ENCODE data around the gene DENND4B. TPM values are rescaled to one million over a fixed set of nuclear protein-coding genes. Genes with fewer than 3 reads are reported as not detected.
A peak's percentile ranks its signal among the peaks of the same experiment; 100 is the strongest.

Gene DENND4B
- total and polyA plus RNA-seq, 9 of the 15 experiments (the other 6 are each of a cell fraction or from before 2014, with no cell fraction given): 9.5 to 80.5 (median 23.1) TPM

DNA sequence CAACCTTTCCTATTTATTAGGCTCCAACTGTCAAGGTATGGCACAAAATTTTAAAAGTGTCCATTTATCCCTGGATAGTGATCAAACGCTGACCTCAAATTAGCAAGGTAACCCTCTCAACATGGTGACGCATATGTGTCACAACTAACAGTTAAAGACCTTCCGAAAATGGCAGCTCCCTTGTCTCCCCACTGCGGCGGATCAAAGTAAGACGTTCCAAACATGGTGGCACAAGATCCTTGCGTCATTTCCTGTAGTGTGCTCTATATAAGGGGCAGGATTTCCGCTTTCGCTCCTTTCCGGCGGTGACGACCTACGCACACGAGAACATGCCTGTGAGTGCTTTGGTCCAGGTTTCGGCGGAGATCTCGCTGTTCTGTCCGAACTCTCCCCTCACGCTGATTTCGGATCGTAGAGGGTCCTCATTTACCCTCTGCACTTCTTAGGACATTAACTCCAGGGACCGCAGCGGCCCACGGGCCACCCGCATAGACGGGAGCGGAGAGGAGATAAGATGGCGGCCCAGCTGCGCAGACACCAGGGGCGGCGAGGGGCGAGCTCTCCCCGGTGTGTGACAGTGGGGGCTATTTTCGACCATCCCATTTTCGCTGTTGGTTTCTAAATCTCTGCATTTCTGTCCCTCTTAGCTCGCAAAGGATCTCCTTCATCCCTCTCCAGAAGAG is 44.1 kb upstream of the DENND4B start, which contains the start of gene RPS27 (continued):
- TF ChIP-seq HNRNPLL (IDR thresholded peaks at IDR 0.05; ENCODE audit: low read depth, low read length, poor library complexity, severe bottlenecking) (peak; percentile 80), CBX3 (IDR thresholded peaks at IDR 0.05; ENCODE audit: borderline replicate concordance in 1 of 2, low read length in 2 of 2) (peak in 1 of 2 experiments; percentile 80; a peak in 1 of 3 replicates), GABPB2 (CRISPR knock-in tag; conservative IDR thresholded peaks at IDR 0.05) (no peak), ZBTB17 (CRISPR knock-in tag; IDR thresholded peaks at IDR 0.05) (0 out of 2 replicates have a peak, but pooled peaks have one; percentile 68), CBX1 (IDR thresholded peaks at IDR 0.05; ENCODE audit: low read depth) (peak; percentile 60; the same call in 1 of the 2 replicates), KHSRP (IDR thresholded peaks at IDR 0.05) (no peak), RBM39 (optimal IDR thresholded peaks at IDR 0.05; ENCODE audit: low read depth, low read length) (peak; percentile 97), NR2F6 (CRISPR knock-in tag; IDR thresholded peaks at IDR 0.05) (no peak), SRSF3 (IDR thresholded peaks at IDR 0.05; ENCODE audit: insufficient read depth, low read length) (no peak), TAL1 (IDR thresholded peaks at IDR 0.05) (no peak), TCF7L2 (IDR thresholded peaks at IDR 0.05; ENCODE audit: low read depth, low read length) (peak; percentile 100), DNMT1 (IDR thresholded peaks at IDR 0.05) (no peak), ZNF668 (CRISPR knock-in tag; IDR thresholded peaks at IDR 0.05) (no peak), PTBP1 (IDR thresholded peaks at IDR 0.05; ENCODE audit: low read depth, low read length) (0 out of 2 replicates have a peak, but pooled peaks have one; percentile 39), CBFA2T2 (conservative IDR thresholded peaks at IDR 0.05) (no peak), POLR2G (IDR thresholded peaks at IDR 0.05; ENCODE audit: low read depth, low read length) (peak; percentile 96), HCFC1 (IDR thresholded peaks at IDR 0.05; ENCODE audit: low read depth, low read length) (peak; percentile 95), FUS (optimal IDR thresholded peaks at IDR 0.05; ENCODE audit: low read depth, low read length) (no peak), ZFP1 (CRISPR knock-in tag; IDR thresholded peaks at IDR 0.05) (no peak), HEY1 (CRISPR knock-in tag; IDR thresholded peaks at IDR 0.05; ENCODE audit: borderline replicate concordance) (no peak), RBM14 (IDR thresholded peaks at IDR 0.05; ENCODE audit: borderline replicate concordance, insufficient read depth, low read depth, low read length) (no peak), CHD2 (IDR thresholded peaks at IDR 0.05; ENCODE audit: low read depth, low read length) (no peak), CHD1 (IDR thresholded peaks at IDR 0.05; ENCODE audit: low read length) (peak; percentile 96)
- TF ChIP-seq, protein P1, sequence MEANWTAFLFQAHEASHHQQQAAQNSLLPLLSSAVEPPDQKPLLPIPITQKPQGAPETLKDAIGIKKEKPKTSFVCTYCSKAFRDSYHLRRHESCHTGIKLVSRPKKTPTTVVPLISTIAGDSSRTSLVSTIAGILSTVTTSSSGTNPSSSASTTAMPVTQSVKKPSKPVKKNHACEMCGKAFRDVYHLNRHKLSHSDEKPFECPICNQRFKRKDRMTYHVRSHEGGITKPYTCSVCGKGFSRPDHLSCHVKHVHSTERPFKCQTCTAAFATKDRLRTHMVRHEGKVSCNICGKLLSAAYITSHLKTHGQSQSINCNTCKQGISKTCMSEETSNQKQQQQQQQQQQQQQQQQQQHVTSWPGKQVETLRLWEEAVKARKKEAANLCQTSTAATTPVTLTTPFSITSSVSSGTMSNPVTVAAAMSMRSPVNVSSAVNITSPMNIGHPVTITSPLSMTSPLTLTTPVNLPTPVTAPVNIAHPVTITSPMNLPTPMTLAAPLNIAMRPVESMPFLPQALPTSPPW (CRISPR knock-in tag; IDR thresholded peaks at IDR 0.05): peak; percentile 36; the same call in 1 of the 2 replicates
- TF ChIP-seq, protein P2, sequence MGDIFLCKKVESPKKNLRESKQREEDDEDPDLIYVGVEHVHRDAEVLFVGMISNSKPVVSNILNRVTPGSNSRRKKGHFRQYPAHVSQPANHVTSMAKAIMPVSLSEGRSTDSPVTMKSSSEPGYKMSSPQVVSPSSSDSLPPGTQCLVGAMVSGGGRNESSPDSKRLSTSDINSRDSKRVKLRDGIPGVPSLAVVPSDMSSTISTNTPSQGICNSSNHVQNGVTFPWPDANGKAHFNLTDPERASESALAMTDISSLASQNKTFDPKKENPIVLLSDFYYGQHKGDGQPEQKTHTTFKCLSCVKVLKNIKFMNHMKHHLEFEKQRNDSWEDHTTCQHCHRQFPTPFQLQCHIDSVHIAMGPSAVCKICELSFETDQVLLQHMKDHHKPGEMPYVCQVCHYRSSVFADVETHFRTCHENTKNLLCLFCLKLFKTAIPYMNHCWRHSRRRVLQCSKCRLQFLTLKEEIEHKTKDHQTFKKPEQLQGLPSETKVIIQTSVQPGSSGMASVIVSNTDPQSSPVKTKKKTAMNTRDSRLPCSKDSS (IDR thresholded peaks at IDR 0.05; ENCODE audit: low read depth, partially characterized antibody): no peak
- TF ChIP-seq, protein P3, sequence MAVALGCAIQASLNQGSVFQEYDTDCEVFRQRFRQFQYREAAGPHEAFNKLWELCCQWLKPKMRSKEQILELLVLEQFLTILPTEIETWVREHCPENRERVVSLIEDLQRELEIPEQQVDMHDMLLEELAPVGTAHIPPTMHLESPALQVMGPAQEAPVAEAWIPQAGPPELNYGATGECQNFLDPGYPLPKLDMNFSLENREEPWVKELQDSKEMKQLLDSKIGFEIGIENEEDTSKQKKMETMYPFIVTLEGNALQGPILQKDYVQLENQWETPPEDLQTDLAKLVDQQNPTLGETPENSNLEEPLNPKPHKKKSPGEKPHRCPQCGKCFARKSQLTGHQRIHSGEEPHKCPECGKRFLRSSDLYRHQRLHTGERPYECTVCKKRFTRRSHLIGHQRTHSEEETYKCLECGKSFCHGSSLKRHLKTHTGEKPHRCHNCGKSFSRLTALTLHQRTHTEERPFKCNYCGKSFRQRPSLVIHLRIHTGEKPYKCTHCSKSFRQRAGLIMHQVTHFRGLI (CRISPR knock-in tag; IDR thresholded peaks at IDR 0.05): no peak

All from K562 (cell line).